GM19025 (cell line): ENCODE results near the gene NLK.
"Not testable (repeated sequence)": the region's sequence is repeated elsewhere in the genome, so short reads cannot be mapped to it uniquely, and the experiment has no call there.

Experiments used
- ATAC-seq: cut with Tn5 transposase; IDR thresholded peaks from one replicate; pipeline ENCODE4 v1.9.1; 2021; ENCODE audit warnings: mild to moderate bottlenecking, low read depth, moderate library complexity; ENCODE audit not compliant: unreplicated experiment

Gene NLK

GRCh38 chr17:28185658-28186057 lies 143.2 kb downstream of the NLK start:
- no peak for ATAC-seq

DNA sequence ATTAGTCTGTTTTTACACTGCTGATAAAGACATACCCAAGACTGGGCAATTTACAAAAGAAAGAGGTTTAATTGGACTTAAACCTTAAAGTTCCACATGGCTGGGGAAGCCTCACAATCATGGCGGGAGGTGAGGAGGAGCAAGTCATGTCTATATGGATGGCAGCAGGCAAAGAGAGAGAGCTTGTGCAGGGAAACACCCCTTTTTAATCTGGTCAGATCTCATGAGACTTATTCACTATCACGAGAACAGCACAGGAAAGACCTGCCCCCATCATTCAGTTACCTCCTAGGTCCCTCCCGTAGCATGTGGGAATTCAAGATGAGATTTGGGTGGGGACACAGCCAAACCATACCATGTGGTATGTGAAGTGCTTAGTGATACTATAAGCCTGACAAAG lies 144.0 kb downstream of the NLK start:
- not testable (repeated sequence) for ATAC-seq

DNA sequence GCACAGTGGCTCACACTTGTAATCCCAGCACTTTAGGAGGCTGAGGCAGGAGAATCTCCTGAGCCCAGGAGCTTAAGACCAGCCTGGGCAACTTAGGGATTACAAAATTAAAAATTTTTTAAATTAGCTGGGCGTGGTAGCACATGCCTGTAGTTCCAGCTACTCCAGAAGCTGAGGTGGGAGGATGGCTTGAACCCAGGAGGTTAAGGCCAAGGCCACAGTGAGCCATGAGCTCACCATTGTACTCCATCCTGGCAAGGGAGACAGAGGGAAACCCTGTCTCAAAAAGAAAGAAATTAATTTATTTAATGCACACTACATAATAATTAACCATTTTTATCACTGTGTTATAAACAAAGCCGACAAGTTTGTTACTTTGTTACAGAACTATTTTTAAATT lies 145.5 kb downstream of the NLK start:
- no peak for ATAC-seq

- ATAC-seq, result no peak
Measured at GRCh38 chr17:28188841-28189263, 146.4 kb downstream of the NLK start.

- ATAC-seq, result no peak
Measured at GRCh38 chr17:28189667-28190066, 147.2 kb downstream of the NLK start.

- no peak for ATAC-seq
Measured at GRCh38 chr17:28191018-28191417, 148.5 kb downstream of the NLK start.

DNA sequence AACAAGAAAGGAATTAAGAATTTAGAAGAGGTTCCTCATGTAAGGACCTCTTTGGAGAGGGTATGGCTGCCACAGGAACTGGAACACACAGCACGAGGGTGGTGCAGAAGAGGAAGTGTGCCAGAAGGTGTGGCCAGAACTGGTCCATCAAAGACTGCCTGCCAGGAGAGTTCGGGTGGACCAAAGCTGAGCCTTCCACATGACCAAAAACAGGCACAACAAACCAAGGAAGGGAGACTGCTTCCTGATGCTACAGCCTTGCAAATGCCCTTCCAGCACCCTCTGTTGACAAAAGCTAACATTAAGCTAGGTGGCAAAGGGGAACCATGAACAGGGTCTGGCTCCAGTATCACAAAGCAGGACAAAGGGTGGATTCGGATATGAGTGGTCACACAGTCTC lies 150.8 kb downstream of the NLK start:
- ATAC-seq, result no peak

- no peak for ATAC-seq
Measured at GRCh38 chr17:28194382-28194781, 151.9 kb downstream of the NLK start.

GRCh38 chr17:28196636-28197035 lies 154.2 kb downstream of the NLK start:
- no peak for ATAC-seq

DNA sequence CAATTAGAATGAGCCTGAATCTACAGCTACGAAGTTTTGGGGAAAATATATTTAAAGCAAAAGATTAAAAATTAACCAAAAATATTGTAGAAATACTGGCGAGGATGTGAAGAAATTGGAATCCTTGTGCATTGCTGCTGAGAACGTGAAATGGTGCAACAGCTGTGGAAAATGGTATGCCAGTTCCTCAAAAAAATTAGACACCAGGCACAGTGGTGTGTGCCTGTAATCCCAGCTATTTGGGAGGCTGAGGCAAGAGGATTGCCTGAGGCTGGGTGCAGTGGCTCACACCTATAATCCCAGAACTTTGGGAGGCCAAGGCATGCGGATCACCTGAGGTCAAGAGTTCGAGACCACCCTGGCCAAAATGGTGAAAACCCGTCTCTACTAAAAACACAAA lies 156.6 kb downstream of the NLK start:
- ATAC-seq, result no peak

- no peak for ATAC-seq
Measured at GRCh38 chr17:28199728-28200127, 157.3 kb downstream of the NLK start.

GRCh38 chr17:28201315-28201714 lies 158.8 kb downstream of the NLK start:
- ATAC-seq, result no peak

GRCh38 chr17:28204244-28204643 lies 161.8 kb downstream of the NLK start:
- ATAC-seq, result no peak

GRCh38 chr17:28204751-28205150 lies 162.3 kb downstream of the NLK start:
- ATAC-seq, result no peak

DNA sequence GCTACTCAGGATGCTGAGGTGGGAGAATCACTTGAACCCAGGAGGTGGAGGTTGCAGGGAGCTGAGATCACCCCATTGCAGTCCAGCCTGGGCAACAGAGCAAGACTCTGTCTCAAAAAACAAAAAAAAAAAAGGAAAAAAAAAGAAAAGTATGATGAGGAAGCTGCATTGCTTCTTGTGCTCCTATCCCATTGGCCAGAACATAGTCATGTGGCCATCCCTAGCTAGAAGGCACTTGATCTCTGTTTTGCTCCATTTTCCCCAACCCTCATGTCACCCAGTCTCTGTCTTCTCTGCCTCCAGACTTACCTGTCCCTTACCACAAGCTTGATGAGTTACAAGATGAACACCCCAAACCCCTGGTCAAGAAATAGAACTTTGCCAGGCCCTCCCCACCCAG lies 163.8 kb downstream of the NLK start:
- no peak for ATAC-seq

DNA sequence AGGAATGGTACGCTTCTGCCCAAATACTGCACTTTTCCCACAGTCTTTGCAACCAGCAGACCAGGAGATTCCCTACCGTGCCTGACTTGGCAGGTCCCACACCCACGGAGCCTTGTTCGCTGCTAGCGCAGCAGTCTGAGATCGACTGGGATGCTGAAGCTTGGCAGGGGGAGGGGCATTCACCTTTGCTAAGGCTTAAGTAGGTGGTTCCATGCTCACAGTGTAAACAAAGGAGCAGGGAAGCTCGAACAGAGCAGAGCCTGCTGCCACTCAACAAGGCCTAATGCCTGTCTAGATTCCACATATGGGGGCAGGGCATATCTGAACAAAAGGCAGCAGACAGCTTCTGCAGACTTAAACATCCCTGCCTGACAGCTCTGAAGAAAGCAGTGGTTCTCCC lies 169.3 kb downstream of the NLK start:
- no peak for ATAC-seq

DNA sequence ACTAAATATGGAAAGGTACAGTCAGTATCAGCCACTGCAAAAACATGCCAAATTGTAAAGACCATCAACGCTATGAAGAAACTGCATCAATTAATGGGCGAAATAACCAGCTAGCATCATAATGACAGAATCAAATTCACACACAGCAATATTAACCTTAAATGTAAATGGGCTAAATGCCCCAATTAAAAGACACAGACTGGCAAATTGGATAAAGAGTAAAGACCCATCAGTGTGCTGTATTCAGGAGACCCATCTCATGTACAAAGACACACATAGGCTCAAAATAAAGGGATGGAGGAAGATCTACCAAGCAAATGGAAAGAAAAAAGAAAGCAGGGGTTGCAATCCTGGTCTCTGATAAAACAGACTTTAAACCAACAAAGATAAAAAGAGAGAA lies 171.1 kb downstream of the NLK start:
- ATAC-seq, result not testable (repeated sequence)

GRCh38 chr17:28216052-28216451 lies 173.6 kb downstream of the NLK start:
- ATAC-seq, result no peak

DNA sequence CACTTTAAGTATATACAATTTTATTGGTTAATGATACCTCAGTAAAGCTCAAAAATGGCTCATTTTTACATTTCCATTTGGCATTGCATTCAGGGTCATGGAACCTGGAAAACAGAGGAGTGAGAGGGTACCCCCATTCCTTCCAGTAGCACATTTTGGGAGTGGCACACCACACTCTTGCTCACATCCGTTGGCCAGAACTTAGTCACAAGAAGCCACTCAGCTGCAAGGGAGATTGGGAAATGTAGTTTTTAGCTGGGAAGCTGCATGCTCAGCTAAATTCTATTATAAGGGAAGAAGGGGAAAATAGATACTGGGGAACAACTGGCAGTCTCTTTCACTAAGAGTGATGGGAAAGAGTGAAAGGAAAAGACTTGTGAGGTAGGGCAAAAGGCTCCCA lies 174.1 kb downstream of the NLK start:
- ATAC-seq, result no peak

GRCh38 chr17:28219771-28220170 lies 177.3 kb downstream of the NLK start:
- no peak for ATAC-seq

DNA sequence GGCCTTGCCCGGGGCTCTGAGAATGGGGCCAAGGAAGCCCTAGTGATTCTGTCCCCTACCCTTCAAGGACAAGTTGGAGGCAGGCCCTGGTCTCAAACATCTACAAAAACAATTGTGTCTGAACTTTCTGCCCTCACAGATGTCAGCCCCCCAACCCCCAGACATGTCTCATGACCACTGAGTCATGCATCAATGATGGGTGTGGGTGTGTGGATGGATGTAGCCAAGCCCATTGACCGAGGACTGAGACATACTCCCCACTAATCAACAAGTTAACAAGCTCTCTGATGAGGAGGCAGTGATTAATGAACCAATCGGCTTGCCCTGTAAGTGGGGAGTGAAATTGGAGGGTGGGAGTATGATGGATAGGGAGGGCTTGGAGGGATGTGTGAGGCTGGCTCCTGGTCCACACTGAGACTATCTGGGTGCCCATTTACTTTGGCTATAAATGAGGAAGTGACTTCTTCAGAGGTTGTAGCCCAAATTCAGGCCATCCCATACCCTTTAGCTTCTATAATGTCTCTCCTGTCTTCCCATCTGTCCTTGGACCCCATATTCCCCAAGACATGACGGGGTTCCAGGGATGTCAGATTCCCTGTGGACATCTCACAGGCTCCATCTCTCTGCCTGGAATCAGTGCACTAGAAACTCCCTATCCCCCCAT lies 179.4 kb downstream of the NLK start:
- ATAC-seq, result no peak

GRCh38 chr17:28225271-28225670 lies 182.8 kb downstream of the NLK start:
- no peak for ATAC-seq

- no peak for ATAC-seq
Measured at GRCh38 chr17:28225867-28226266, 183.4 kb downstream of the NLK start.
